Globus pallidus (tissue), 1 donor: ENCODE data around the gene SPTBN5.
"Not testable (repeated sequence)": the region's sequence is repeated elsewhere in the genome, so short reads cannot be mapped to it uniquely, and the experiment has no call there.

Experiments used
- DNase-seq: peaks from one replicate; pipeline ENCODE4 v3.0.0-alpha.2; 2015; ENCODE audit warnings: low spot score

Gene SPTBN5

DNA sequence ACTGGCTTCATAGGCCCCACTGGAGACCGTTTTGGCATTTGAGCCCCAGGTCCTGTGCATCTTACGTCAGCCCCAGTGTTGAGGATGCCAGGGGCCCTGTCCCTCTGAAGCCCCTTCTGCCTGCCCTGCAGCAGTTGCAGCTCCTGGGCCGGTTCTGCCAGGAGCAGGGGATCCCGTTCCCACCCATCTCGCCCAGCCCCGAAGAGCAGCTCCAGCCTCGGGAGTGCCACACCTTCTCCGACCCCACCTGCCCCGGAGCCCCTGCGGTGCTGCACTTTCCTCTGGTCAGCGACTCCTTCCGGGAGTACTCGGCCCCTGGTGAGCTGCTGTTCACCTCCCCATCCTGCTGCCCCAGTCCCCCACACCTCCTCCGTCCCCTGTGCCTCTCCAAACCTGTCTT lies 46.6 kb downstream of the SPTBN5 start:
- DNase-seq = no peak

DNA sequence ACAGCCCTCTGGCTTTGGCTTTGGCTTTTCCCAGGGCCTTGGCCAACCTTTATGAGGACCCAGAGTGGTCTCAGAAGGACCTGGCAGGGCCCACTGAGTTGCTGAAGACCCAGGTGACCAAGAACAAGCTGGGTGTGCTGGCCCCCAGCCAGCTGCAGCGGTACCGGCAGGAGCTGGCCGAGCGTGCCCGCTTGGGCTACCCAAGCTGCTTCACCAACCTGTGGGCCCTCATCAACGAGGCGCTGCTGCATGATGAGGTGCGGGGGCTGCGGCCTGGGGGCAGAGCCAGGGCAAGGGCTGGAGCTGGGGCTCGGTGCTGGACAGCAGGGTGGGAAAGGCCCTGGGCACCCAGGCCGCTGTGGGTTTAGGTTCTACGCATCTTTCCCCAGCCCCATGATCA lies 49.0 kb downstream of the SPTBN5 start:
- DNase-seq = no peak

DNA sequence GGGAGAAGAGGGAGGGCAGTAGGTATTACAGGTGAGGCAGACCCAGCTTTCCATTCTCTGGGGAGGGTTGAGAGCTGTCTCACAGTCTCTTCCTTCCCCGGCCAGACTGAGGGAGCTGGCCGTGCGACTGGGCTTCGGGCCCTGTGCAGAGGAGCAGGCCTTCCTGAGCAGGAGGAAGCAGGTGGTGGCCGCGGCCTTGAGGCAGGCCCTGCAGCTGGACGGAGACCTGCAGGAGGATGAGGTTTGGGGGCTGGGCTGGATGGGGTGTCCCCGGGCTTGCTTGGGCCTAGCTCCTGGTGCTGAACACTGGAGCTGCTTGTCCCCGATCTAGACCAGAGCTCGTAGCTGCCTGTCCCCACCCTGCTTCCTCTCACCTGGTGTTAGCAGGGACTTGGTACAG lies 50.3 kb downstream of the SPTBN5 start:
- no peak for DNase-seq

DNA sequence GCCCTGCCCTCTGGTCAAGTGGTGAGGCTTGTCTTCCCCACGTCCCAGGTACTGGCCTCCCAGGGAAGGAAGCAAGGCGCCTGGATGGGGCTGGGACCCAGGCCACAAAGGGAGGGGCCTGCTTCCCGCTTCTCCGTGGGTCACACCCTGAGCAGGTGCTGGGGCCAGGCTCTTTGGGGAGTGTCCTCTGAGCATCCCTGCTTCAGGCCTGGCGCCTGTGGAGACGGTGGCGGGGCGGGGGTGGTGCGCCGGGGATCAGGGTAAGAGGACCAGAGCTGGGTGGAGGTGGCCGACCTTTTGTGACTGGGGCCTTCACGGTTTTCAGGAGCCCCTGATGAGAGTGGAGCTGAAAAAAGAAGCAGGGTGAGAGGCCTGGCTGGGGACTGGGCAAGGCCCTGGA lies 51.6 kb downstream of the SPTBN5 start:
- DNase-seq = no peak

DNA sequence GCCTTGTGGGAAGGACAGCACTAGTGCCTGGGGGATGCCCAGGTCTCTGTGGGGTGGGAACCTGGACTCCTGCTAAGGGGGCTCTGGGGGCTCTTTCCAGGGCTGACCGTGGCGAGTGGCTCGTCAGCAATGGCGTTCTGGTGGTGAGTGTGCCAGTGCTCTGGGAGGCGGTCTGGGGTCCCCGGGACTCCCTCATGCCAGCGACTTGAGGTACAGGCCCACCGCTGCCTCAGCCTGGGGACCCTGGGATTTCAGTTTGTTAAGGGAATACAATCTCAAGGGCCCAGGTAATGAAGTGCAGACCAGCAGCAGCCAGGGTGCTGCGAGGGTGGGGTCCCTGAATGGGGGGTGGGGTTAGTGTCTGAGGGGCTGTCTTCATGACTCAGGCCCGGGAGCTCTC lies 52.7 kb downstream of the SPTBN5 start:
- no peak for DNase-seq

DNA sequence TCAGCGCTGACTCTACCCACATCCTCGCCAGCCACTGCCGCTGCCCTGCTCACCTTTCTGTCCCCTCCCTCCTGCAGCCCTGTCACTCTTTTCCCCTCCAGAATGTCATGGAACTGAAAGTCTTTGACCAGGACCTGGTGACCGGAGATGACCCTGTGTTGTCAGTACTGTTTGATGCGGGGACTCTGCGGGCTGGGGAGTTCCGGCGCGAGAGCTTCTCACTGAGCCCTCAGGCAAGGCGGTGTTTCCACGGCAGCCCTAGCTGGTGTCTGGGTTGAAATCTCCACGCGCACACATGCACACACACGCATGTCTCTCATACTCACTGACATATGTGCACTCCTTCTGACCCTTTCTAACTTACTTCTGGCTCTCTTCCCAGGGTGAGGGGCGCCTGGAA lies 53.2 kb downstream of the SPTBN5 start:
- no peak for DNase-seq

DNA sequence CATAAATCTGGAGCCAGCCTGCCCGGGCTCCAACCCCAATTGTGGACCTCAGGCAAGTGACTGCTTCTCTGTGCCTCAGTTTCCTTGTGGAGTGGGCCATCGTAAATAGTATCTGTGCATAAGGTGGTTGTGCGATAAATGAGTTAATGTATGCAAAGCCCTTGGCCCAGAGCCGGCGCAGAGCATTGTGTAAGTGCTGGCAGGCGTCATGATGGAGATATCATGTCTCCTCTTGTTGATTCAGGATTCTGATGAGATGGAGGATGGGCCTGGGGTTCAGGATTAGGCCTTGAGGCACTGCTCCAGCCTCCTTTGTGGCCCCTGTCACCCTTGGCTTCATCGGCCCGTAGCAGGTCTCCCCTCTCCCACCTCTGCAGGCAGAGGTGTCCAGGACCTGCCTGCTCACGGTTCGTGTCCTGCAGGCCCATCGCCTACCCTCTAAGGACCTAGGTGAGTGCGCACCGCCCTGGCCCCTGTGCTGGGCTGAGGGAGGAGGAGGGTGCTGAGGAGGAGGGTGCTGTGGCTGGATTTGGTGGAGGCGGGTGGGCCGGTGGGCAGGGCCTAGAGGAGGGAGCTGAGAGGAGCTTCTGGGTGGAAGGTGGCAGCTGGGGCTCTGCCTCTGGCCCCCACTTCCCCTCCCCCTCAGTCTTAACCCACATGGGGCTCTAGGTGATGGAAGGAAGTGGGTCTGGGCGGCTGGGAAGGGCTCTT lies 53.9 kb downstream of the SPTBN5 start:
- no peak for DNase-seq

DNA sequence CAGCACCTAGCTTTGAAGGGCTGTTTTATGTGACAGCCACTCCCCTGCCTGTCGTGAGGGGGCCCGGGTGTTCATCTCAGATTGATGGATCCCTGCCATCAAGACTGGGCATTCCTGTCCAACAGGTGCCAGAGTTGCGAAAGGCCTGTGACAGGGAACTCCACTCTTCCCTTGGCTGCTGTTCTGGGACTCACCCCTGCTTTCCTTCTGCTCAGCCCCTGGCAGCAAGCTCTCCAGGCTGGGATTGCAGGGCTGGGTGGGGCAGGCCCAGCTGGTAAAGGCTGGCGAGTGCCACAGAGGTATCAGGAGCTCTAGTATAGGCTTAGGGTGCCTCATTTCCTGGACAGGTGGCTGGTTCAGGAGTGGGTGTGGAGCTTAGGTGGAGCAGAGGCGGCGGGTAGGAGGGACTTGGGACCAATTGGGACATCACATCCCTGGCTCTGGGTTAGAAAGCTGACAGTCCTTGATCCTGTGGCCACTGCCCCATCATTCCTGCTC lies 55.4 kb downstream of the SPTBN5 start, which contains the start of gene PLA2G4B:
PLA2G4B (plus strand) TSS at position 448 of the 498 bp plus-strand sequence. CDS start 67 bp downstream, outside the sequence.
- DNase-seq = no peak

DNA sequence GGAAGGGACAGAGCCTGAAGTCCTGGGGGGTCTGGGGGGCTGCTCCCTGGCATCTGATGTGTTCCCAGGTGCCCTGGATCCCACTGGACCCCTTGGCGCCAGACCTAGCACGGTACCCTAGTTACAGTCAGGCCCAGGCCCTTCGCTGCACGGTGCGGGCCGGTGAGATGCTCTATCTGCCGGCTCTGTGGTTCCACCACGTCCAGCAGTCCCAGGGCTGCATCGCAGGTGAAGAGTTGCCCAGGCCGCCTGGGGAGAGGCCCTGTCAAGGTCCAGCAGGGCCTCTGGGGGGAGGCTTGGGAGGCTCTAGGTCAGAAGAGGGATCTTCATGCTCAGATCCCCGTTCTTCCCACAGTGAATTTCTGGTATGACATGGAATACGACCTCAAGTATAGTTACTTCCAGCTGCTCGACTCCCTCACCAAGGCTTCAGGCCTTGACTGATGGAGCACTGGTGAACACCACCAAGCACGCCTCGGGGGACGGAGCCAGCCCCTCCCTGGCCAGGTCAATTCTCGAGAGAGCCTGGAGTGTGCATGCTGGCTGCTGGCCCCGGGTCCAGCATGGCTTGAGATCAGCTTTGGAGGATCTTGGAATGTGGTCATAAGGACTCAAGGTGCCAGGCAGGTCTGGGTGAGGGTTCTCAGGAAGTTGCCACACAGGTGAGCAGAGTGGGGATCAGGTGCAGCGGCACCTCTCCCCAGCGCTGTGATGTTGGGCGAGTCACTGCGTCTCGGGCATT lies 57.0 kb downstream of the SPTBN5 start:
- no peak for DNase-seq

DNA sequence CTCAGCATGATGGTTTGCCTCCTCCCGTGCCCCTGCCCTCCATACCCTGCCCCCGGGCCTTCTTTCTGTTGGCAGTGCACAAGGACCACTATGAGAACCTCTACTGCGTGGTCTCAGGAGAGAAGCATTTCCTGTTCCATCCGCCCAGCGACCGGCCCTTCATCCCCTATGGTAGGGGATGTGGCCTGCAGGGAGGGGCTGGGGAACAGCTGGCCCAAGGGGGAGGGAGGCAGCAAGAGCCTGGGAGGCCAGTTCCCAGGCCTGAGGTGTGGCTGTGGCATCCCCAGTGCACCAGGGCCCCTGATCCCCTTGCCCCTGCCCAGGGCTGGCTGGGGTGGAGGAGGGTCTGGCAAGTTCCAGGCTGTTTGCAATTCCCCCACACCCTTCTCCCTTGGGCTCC lies 57.8 kb downstream of the SPTBN5 start:
- no peak for DNase-seq

DNA sequence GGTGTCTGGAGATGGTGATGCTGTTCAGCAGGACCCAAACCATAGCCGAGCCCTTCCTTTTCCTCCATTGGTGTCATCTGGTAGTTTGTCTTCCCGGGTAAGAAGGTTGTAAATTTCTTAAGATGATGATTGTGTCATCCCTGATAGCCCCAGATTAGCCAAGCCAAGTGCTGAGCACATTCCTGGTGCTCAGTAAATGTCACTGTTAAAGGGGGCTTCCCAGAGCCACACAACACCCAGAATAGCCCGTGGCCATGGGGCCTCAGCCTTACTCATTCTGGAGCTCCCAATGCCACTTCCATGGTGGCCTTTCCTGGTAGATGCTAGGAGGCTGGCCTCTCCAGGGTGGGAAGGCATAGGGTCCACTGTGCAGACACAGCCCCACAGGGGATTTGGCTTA lies 59.8 kb downstream of the SPTBN5 start:
- DNase-seq = no peak

DNA sequence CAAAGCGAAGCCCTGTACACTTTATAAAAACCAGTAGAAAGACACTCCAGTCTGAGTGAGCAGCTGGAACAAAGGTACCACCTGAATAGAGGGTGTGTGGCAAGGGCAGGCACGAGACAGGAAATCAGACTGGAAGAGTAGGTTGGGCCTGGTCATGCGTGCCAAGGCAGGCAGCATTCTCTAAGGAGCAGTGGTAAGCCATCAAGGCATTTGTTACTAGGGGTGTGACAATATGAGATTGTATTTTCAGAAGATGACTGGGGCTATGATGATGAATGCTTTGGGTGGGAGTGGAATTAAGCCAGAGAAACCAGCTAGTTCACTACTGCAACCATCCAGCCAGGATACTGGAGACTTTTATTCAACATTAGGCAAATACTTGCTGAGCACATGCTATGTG lies 61.0 kb downstream of the SPTBN5 start:
- DNase-seq = no peak

DNA sequence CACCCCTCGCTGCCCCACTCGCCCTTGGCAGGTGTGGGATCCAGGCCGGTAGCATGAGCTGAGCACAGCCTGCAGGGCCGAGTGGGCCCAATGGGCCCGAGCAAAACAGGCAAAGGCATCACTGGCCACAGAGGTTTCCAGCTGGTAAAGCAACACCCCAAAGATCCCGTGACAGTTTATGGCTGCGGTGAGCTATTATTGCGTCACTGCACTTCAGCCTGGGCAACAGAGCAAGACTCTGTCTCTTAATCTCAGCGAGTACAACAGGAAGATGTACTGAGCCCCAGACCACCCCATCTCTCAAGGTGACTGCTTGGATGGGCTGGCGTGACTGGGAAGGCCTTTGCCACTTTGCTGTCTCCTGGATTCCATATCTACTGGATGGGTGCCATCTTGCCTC lies 61.6 kb downstream of the SPTBN5 start:
- no peak for DNase-seq

DNA sequence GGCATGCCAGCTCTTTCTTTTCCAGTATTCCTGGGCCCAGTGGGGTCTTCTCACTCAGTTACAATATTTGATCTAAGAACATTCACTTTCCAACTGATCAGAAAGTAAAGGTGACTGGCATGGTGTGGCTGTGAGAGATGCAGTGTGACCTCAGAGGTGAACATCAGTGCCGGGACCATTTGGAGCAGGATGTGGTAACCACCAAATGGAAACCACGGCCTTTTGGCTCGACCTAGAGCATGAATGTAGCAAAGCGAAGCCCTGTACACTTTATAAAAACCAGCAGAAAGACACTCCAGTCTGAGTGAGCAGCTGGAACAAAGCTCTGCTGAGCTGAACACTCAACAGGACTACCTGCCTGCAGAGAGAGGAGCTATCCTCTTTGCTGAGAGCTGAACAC lies 62.6 kb downstream of the SPTBN5 start:
- DNase-seq = not testable (repeated sequence)

DNA sequence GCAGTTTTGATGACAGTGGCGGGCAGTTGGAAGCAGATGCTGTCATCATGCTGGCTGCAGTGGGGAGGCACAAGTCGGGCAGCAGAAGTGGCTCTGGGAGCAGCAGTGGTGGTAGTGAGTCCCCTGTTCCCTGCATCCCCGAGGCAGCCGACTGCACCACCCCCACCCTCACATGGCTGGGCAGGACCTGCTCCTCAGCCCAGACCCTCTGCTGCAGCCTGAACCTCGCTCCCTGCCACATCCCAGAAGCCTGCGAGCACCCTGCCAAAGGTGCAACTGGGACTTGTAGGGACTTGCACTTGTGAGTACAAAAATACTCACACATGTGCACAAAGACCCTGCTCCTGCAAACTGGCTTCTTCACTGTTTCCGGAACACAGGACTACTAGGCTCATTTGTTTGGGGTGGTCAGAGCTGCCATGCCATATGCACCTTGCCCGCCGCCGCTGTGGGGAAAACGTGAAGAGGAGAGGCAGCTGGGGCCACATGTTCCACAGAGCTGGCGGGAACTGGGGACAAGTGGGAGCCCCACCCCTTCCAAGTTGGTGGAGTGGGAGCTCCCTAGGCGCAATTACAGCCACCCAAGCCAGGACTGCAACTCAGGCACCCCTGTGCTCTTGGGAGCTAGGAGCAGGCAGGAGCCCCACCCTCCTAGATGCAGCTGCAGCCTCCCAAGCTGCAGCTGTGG lies 63.8 kb downstream of the SPTBN5 start:
- DNase-seq = no peak

DNA sequence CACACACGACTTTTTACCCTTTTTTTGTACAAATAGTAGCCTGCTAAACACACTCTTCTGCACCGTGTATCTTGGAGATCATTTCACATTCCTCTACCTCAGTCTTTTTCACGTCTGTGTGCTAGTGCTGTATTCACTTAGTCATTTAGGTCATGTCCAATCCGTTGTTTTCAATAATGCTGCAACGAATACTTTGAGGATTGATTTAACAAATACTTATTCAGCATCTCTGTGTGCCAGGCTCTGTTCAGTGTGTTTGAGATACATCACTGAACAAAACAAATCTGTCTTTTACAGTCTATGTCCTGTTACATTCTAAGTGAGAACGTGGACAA lies 65.1 kb downstream of the SPTBN5 start:
- DNase-seq = no peak

DNA sequence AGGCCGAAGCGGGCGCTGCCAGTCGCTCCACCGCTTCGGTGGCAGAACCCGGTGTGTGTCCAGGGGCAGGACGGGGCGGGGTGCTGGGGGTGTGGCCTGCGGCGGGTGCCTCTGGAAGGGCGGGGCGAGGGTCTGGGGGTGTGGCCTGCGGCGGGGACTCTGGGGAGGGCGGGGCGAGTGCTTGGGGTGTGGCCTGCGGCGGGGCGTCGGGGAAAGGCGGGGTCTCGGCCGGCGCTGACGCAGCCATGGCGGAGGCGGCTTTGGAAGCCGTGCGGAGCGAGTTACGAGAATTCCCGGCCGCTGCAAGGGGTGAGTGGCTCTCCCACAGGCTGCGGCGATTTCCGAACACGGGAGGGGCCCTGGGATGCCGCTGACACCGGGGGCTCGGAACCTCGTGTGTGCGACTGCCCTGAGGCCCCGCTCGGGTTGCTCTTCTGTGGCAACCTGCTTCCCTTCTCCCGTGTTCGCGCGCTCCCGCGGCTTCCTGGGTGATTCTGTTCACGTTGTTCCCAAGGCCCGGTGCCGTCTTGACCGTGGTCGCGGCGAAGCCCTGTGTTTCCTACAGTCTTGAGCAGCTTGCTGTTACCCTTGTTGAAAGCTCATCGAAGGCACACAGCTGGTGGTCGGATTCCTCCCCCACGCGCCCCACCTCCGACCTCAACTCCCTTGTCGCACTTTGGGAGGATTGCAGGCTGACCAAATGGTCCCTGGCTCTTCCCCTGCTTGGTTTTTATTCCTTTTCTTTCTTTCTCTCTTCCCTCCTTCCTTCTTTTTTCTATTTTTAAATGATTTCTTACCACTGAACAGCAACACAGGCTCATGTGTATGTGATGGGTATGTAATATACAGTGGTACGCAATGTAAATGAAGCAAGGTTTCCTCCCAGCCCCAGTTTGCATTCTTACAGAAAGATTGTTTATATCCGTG lies 65.7 kb downstream of the SPTBN5 start, which contains the start of gene JMJD7:
JMJD7 (plus strand) TSS at position 213 of the 927 bp plus-strand sequence; CDS start at position 246, 33 bp downstream.
- peak; percentile 89 for DNase-seq

DNA sequence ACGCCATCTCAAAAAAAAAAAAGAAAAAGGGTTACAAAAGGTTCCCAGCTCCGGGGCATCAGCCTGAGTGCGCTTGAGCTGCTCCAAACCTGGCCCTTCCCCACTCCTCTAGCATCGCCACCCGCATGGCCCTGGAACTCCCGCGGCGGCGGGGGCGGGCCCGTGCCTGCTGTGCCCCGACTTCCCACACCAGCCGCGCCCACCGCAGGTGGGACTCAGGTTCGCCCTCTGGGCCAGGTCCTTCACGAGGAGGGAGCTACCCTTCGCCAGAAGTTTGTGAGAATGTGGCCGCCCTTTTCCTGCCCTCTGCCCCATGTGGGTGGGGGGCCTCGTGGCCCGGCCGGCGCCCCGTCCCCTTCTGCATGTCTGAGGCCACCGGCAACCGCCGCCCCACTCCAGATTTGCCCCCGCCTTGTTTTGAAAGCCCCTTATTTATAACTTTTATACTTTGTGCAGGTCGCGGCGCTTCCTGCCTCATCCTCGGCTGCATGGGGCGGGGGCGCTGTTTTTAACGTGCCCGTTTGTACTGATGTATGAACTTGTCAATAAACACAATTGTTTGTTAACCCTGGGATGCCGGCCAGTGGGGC lies 66.5 kb downstream of the SPTBN5 start:
- no peak for DNase-seq

DNA sequence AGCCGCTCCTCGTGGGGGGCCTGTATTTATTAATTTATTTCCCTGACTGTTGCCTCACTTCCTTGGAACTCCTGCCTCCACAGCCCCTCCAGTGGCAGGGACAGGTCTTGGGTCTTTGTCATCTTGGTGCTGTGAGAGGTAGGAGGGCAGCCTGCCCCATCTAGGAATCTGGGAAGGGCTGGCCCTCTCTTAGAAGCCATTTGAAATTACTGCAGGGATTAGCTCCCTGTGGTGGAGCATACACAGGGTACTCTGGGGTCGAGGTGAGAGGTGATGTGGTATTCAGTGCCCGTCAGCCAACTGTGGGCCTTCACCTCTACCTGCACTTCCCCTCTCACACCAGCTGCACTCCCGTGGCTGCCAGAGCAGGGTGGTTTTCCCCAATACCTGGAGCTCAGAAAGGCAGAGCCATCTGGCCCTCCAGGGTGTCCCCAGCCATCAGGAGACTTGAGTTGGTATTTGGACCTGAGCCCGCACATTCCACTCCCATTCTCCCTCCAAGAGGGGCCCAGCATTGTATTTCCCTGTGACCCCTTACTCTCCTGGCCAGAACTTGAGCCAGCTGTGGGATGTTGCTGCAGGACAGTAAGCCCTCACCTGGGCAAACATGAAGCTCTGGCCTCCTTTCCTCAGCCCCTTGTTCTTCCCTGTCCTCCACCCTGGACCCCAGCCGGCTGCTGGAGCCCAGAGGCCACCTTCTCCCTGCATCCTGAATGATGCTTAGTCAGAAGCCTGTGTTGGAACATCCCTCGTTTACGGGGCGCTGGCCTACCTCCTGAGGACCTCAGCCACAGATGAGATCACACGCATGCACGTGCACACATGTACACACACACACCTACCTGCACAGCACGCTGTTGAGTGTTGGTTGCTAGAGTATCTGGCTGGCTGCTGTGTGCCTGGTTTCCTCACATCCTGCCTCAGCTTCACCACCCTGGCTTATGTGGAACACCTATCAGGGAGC lies 68.0 kb downstream of the SPTBN5 start:
- DNase-seq = no peak

DNA sequence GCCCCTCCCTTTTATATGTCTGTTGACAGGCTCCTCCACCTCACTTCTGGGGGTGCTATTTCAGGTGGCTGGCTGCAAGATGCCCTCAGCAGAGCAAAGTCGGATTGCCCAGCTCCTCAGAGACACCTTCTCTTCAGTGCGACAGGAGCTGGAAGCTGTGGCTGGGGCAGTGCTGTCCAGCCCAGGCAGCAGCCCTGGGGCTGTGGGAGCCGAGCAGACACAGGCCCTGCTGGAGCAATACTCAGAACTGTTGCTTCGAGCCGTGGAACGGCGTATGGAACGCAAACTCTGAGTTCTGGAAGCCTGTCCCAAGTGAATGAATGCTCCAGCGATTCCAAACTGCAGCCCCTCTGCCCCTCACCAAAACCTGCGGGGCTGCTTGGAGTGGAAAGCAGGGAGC lies 68.7 kb downstream of the SPTBN5 start:
- DNase-seq = no peak
